Measurements from ENCODE around the gene LRIG1.

- TF ChIP-seq ZFP3 (CRISPR knock-in tag; IDR thresholded peaks at IDR 0.05) (no peak), PATZ1 (CRISPR knock-in tag; IDR thresholded peaks at IDR 0.05; ENCODE audit: borderline replicate concordance) (no peak), CSRNP3 (CRISPR knock-in tag; IDR thresholded peaks at IDR 0.05) (no peak), ESRRG (CRISPR knock-in tag; IDR thresholded peaks at IDR 0.05) (no peak), GLIS3 (CRISPR knock-in tag; IDR thresholded peaks at IDR 0.05) (no peak), RARB (CRISPR knock-in tag; IDR thresholded peaks at IDR 0.05) (no peak), SNAI2 (CRISPR knock-in tag; IDR thresholded peaks at IDR 0.05) (no peak), ARNTL (CRISPR knock-in tag; IDR thresholded peaks at IDR 0.05; ENCODE audit: borderline replicate concordance, low read depth) (no peak), ZNF8 (CRISPR knock-in tag; IDR thresholded peaks at IDR 0.05) (no peak), CREB5 (CRISPR knock-in tag; IDR thresholded peaks at IDR 0.05; ENCODE audit: low read depth) (no peak), ZNF70 (CRISPR knock-in tag; IDR thresholded peaks at IDR 0.05) (no peak), ISL1 (CRISPR knock-in tag; IDR thresholded peaks at IDR 0.05) (no peak), TOX (CRISPR knock-in tag; IDR thresholded peaks at IDR 0.05; ENCODE audit: borderline replicate concordance) (no peak)
Measured at GRCh38 chr3:66427951-66428474, 72.8 kb downstream of the LRIG1 start.
